Activated T-cell treated with anti-CD3 and anti-CD28 coated beads for 4 hours (primary cell): ENCODE measurements around the gene CDH15.
"Not testable (repeated sequence)": the region's sequence is repeated elsewhere in the genome, so short reads cannot be mapped to it uniquely, and the experiment has no call there.

Experiments
- DNase-seq: peaks from one replicate; pipeline ENCODE4 v3.0.0-alpha.2; 2020

Gene CDH15

GRCh38 chr16:89243664-89244063 is 72.1 kb downstream of the CDH15 start:
- DNase-seq: no peak

GRCh38 chr16:89244264-89244663 is 72.7 kb downstream of the CDH15 start:
- not testable (repeated sequence) for DNase-seq

GRCh38 chr16:89244754-89245153 is 73.2 kb downstream of the CDH15 start:
- DNase-seq: no peak
